A549 (cell line): ENCODE results near the gene TOMM40. TPM values are rescaled to one million over a fixed set of nuclear protein-coding genes. Genes with fewer than 3 reads are reported as not detected.
"Not testable (repeated sequence)": the region's sequence is repeated elsewhere in the genome, so short reads cannot be mapped to it uniquely, and the experiment has no call there.

Experiments used
- ATAC-seq, 2 experiments: fragments of 200-7000 bp in 1 of 2; fragments of >200 bp in 1 of 2; cut with Nextera tagmentation in 1 of 2; cut with Tn5 transposase in 1 of 2; 3 replicates each; pipeline versions ENCODE4 v1.8.0 to v1.9.1; 2018 to 2020; ENCODE audit warnings: mild to moderate bottlenecking in 1 of 2, moderate library complexity in 1 of 2
- CTCF ChIA-PET: fragments of 300-600 bp; sonication (Branson Sonifier 250); formaldehyde crosslinking; extraction: SDS; loops from one replicate; lab custom pipeline; 2021; ENCODE audit warnings: antibody characterized with exemption, inconsistent platforms; lab: Yijun Ruan, JAX
- POLR2A ChIA-PET: fragments of 350-600 bp; formaldehyde crosslinking; extraction: SDS; loops from one replicate; lab custom pipeline; 2021; ENCODE audit warnings: antibody characterized with exemption, inconsistent platforms; lab: Yijun Ruan, JAX
- DNase-seq, 2 experiments: peaks; one replicate each; pipeline versions ENCODE4 v3.0.0 to v3.0.0-alpha.2; 2011 to 2016; ENCODE audit warnings: low read depth in 1 of 2, low spot score in 1 of 2
- FAIRE-seq: peaks from 2 replicates; lab custom pipeline; 2011; peaks lifted over from hg19 to GRCh38; lab: Jason Lieb, UNC
- H3K27ac ChIP-seq, 2 experiments: fragments of >200 bp; sonication (Bioruptor Twin); formaldehyde crosslinking; 3 replicates each; pipeline ENCODE4 v1.5.1; 2016 to 2017
- H3K4me1 ChIP-seq: fragments of >200 bp; sonication (Bioruptor Twin); formaldehyde crosslinking; 3 replicates; pipeline ENCODE4 v1.6.1; 2016
- H3K4me2 ChIP-seq: fragments of >200 bp; sonication (Bioruptor Twin); formaldehyde crosslinking; 3 replicates; pipeline ENCODE4 v1.6.1; 2016
- H3K4me3 ChIP-seq: fragments of >200 bp; sonication (Bioruptor Twin); formaldehyde crosslinking; 3 replicates; pipeline ENCODE4 v1.5.1; 2016
- H3K9me3 ChIP-seq: fragments of >200 bp; sonication (Bioruptor Twin); formaldehyde crosslinking; 3 replicates; pipeline ENCODE4 v1.6.1; 2016
- CEBPB ChIP-seq, 2 experiments: fragments of >200 bp in 1 of 2; sonication (Bioruptor Twin) in 1 of 2; formaldehyde crosslinking in 1 of 2; IDR thresholded peaks; 2 replicates each; pipeline ENCODE4 v1.6.1; 2012 to 2016
- HOXB13 ChIP-seq: fragments of 250-450 bp; sonication (Bioruptor Pico); IDR thresholded peaks from 2 replicates; pipeline ENCODE4 v1.5.0; 2020; ENCODE audit warnings: low read depth, mild to moderate bottlenecking, moderate library complexity
- HOXB5 ChIP-seq: fragments of 250-450 bp; sonication (Bioruptor Pico); IDR thresholded peaks from 2 replicates; pipeline ENCODE4 v1.5.0; 2020; ENCODE audit warnings: mild to moderate bottlenecking, moderate library complexity
- JUN ChIP-seq, 2 experiments: fragments of >200 bp; sonication (Bioruptor Twin); formaldehyde crosslinking; IDR thresholded peaks; 2 replicates in 1 of 2; 3 replicates in 1 of 2; pipeline ENCODE4 v1.6.1; 2016 to 2017
- MAFK ChIP-seq: fragments of 450-650 bp; IDR thresholded peaks from 2 replicates; pipeline ENCODE4 v1.6.1; 2014; ENCODE audit not compliant: partially characterized antibody
- MAX ChIP-seq: IDR thresholded peaks from 2 replicates; pipeline ENCODE4 v1.6.1; 2012
- POLR2A ChIP-seq: IDR thresholded peaks from 2 replicates; pipeline ENCODE4 v1.6.1; 2012; ENCODE audit warnings: mild to moderate bottlenecking, low read length
- RAD21 ChIP-seq, 2 experiments: fragments of >200 bp in 1 of 2; sonication (Bioruptor Twin) in 1 of 2; formaldehyde crosslinking in 1 of 2; IDR thresholded peaks in 1 of 2; conservative IDR thresholded peaks in 1 of 2; 2 replicates in 1 of 2; 3 replicates in 1 of 2; pipeline ENCODE4 v1.6.1; 2012 to 2018; ENCODE audit warnings: inconsistent platforms in 1 of 2
- RARB ChIP-seq: fragments of 250-450 bp; sonication (Bioruptor Pico); IDR thresholded peaks from 2 replicates; pipeline ENCODE4 v1.8.0; 2021; ENCODE audit warnings: mild to moderate bottlenecking, moderate library complexity
- RFX5 ChIP-seq: fragments of 450-650 bp; IDR thresholded peaks from 2 replicates; pipeline ENCODE4 v1.7.1; 2014; ENCODE audit warnings: antibody characterized with exemption, mild to moderate bottlenecking, moderate library complexity
- TFCP2L1 ChIP-seq: fragments of 250-450 bp; sonication (Bioruptor Pico); IDR thresholded peaks from 2 replicates; pipeline ENCODE4 v1.5.0; 2021; ENCODE audit warnings: mild to moderate bottlenecking
- ZSCAN20 ChIP-seq: fragments of 250-450 bp; sonication (Bioruptor Pico); IDR thresholded peaks from 2 replicates; pipeline ENCODE4 v1.8.0; 2022; ENCODE audit warnings: mild to moderate bottlenecking, moderate library complexity
- WGBS: methylation state at CpG from one replicate; pipeline ENCODE4 v1.1.6; 2017; ENCODE audit errors: missing lambda C conversion rate; 5-methylcytosine and 5-hydroxymethylcytosine counted together
- polyA plus RNA-seq, 4 experiments: library from polyadenylated mRNA; depleted of rRNA in 3 of 4; stranded (reverse); fragments of >200 nt; fragmentation: RNase III in 1 of 4; extraction: RNeasy Plus Mini Kit Qiagen cat#74134 plus additional on column Dnase treatment in 1 of 4; gene quantifications; 2 replicates in 3 of 4; 3 replicates in 1 of 4; pipeline ENCODE4 v1.2.3, GENCODE V29; 2011 to 2017
- TF ChIP-seq, protein P1 (sequence below): fragments of 250-450 bp; sonication (Bioruptor Pico); IDR thresholded peaks from 2 replicates; pipeline ENCODE4 v1.5.0; 2020; ENCODE audit warnings: low read depth, mild to moderate bottlenecking, moderate library complexity

Gene TOMM40
- polyA plus RNA-seq, 2 of the 4 experiments (the other 2 are of a cell fraction), result 92.7 to 180 TPM

GRCh38 chr19:44912854-44913253 lies 21.8 kb downstream of the TOMM40 start:
- 89% methylated on average over 6 of the region's 6 CpGs for WGBS
- POLR2A ChIA-PET, result no interaction called here
- TF ChIP-seq CEBPB (IDR thresholded peaks at IDR 0.05) (peak in 1 of 2 experiments; percentile 50; a peak in 1 of 4 replicates), ZSCAN20 (no peak), RARB (CRISPR knock-in tag) (no peak), TFCP2L1 (no peak)
- TF ChIP-seq, all 56 proteins: peak for 1

DNA sequence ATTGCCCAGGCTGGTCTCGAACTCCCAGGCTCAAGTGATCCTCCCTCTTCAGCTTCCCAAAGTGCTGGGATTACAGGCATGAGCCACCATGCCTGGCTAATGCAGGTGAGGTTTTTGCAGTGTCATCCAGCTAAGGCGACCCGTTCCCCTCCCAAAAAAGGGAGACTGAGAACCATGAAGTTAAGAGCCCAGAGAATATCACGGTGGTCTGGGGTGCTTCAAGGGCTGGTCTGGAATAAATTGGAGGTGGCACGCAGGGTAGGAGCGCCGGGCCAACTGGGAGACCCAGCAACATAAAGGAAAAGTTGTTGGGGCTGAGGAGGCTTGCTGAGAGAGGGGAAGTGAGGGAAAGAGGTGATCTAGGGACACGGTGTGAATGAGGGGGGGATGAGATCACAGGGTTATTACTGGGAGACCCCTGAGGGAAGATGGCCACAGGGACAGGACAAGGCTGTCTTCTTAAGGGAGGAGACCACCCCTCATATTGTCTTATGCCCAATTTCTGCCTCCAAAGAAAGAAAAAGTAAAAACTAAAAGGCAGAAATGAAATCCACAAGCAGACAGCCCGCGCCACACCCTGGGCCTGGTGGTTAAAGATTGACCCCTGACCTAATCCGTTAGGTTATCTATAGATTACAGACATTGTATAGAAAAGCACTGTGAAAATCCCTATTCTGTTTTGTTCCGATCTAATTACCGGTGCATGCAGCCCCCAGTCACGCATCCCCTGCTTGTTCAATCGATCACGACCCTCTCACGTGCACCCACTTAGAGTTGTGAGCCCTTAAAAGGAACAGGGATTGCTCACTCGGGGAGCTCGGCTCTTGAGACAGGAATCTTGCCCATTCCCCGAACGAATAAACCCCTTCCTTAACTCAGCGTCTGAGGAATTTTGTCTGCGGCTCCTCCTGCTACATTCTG lies 22.7 kb downstream of the TOMM40 start:
- not testable (repeated sequence) for H3K9me3 ChIP-seq, FAIRE-seq, ATAC-seq
- peak in 1 of 2 experiments; percentile 41 for DNase-seq
- peak overlapping the region; percentile 85 to 92 for H3K27ac ChIP-seq
- peak overlapping the region; percentile 51 for H3K4me3 ChIP-seq
- TF ChIP-seq, protein P1, sequence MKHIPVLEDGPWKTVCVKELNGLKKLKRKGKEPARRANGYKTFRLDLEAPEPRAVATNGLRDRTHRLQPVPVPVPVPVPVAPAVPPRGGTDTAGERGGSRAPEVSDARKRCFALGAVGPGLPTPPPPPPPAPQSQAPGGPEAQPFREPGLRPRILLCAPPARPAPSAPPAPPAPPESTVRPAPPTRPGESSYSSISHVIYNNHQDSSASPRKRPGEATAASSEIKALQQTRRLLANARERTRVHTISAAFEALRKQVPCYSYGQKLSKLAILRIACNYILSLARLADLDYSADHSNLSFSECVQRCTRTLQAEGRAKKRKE, result 0 out of 2 replicates have a peak, but pooled peaks have one; percentile 19
- TF ChIP-seq MAFK (peak; percentile 82), HOXB5 (CRISPR knock-in tag) (0 out of 2 replicates have a peak, but pooled peaks have one; percentile 33)
- H3K4me2 ChIP-seq, result peak overlapping the region; percentile 91
- ChIA-PET CTCF (interaction anchor here (1.6 to 18.1 kb wide), 4 partner anchors 10 to 37 kb away, joined by 3 to 303 read pairs (median 32); partner anchors contain the start of gene CLPTM1), POLR2A (interaction anchor here (0.6 kb wide), 1 partner anchor 15 kb away, joined by 3 read pairs; no protein-coding TSS in a partner anchor)
- H3K4me1 ChIP-seq, result peaks cover 36% of the 10 kb centered on the region
- 37% methylated on average over 23 of the region's 23 CpGs for WGBS

More at GRCh38 chr19:44912854-44913253, 21.8 kb downstream of the TOMM40 start:
- Histone ChIP-seq H3K27ac (peak overlapping the region in 1 of 2 experiments; percentile 92; a peak in 4 of 6 replicates), H3K9me3 (no peaks in the 10 kb centered on the region), H3K4me2 (no peak overlapping the region; the same call in 2 of the 3 replicates), H3K4me3 (no peak overlapping the region), H3K4me1 (peaks cover 36% of the 10 kb centered on the region)
- no peak for FAIRE-seq
- DNase-seq, result no peak
- no peak for ATAC-seq
- CTCF ChIA-PET, result interaction anchor here (1.6 to 18.1 kb wide), 5 partner anchors 9 to 38 kb away, joined by 3 to 303 read pairs (median 13); partner anchors contain the start of gene CLPTM1

DNA sequence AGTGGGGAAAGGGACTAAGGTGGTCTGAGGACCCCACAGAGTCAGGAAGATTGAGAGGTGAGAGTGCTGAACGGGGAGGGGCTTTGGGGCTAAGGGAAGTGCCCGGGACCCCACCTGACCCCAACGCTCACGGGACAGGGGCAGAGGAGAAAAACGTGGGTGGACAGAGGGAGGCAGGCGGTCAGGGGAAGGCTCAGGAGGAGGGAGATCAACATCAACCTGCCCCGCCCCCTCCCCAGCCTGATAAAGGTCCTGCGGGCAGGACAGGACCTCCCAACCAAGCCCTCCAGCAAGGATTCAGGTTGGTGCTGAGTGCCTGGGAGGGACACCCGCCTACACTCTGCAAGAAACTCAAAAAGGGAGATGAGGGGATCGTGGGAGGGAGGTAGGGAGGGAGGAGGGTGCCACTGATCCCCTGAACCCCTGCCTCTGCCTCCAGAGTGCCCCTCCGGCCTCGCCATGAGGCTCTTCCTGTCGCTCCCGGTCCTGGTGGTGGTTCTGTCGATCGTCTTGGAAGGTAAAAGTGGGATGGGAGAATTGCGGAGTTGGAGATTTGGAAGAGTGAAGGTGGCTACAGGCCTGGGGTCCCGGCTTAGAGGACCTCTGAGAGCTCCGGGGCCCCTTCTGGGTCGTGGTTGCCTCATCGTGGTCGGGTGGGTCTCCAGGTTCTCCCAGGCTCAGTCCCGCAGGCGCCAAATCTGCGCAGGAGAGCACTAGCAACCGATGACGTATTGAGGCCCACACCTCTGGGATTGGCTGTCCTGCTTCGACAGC lies 23.6 kb downstream of the TOMM40 start, which contains the start of gene APOC1:
Gene APOC1 (plus strand): TSS at position 176 of the 774 bp plus-strand sequence. CDS start 284 bp downstream, at position 460.
- peak; percentile 92 for ATAC-seq
- H3K4me2 ChIP-seq, result peak within 1 kb of the TSS; percentile 91
- CTCF ChIA-PET, result interaction anchor here (0.6 to 18.1 kb wide), 6 partner anchors 11 to 231 kb away, joined by 3 to 303 read pairs (median 10); partner anchors contain the start of gene CLPTM1
- H3K9me3 ChIP-seq, result not testable (repeated sequence)
- POLR2A ChIA-PET, result interaction anchor here (0.6 to 1.2 kb wide), 7 partner anchors 10 to 415 kb away, joined by 3 to 7 read pairs (median 5); partner anchors contain the start of genes CLPTM1, TOMM40 and ZNF180
- peak; percentile 90 for FAIRE-seq
- H3K4me1 ChIP-seq, result peaks cover 36% of the 10 kb centered on the region
- DNase-seq, result peak; percentile 94 to 98
- TF ChIP-seq RFX5 (peak; percentile 100), JUN (IDR thresholded peaks at IDR 0.05) (peak in 1 of 2 experiments; percentile 50; a peak in 1 of 5 replicates), MAX (peak; percentile 80), POLR2A (peak; percentile 55), CEBPB (IDR thresholded peaks at IDR 0.05) (peak in 1 of 2 experiments; percentile 16; a peak in 1 of 4 replicates)
- peak within 1 kb of the TSS; percentile 85 to 92 for H3K27ac ChIP-seq
- WGBS, result 1% methylated on average over 28 of the region's 28 CpGs
- peak within 1 kb of the TSS; percentile 51 for H3K4me3 ChIP-seq

GRCh38 chr19:44924243-44924725 lies 33.2 kb downstream of the TOMM40 start:
- ChIA-PET POLR2A (interaction anchor here (0.6 to 0.8 kb wide), 3 partner anchors 9 to 314 kb away, joined by 3 to 7 read pairs (median 7); partner anchors contain the start of gene APOE), CTCF (interaction anchor here (0.6 to 3.4 kb wide), 5 partner anchors 12 to 27 kb away, joined by 4 to 22 read pairs (median 4); no protein-coding TSS in a partner anchor)
- DNase-seq, result peak in 1 of 2 experiments; percentile 38
- Histone ChIP-seq H3K4me3 (no peak overlapping the region), H3K27ac (peak overlapping the region in 1 of 2 experiments; percentile 44; a peak in 2 of 6 replicates), H3K4me1 (peaks cover 15% of the 10 kb centered on the region; the same call in 2 of the 3 replicates)
- WGBS, result 58% methylated on average over 8 of the region's 8 CpGs
- ATAC-seq, result peak; percentile 3 to 8; a peak in 2 of 6 replicates
- FAIRE-seq, result no peak
- TF ChIP-seq HOXB13 (no peak), RAD21 (conservative IDR thresholded peaks at IDR 0.05 in 1 of 2, IDR thresholded peaks at IDR 0.05 in 1 of 2) (no peak)
- TF ChIP-seq, all 56 proteins: peak for 0
- Histone ChIP-seq H3K9me3 (no peaks in the 10 kb centered on the region), H3K4me2 (peak overlapping the region; percentile 34; the same call in 2 of the 3 replicates)
